NK-92 (cell line): ENCODE results near the gene BRINP2.
"Not testable (repeated sequence)": the region's sequence is repeated elsewhere in the genome, so short reads cannot be mapped to it uniquely, and the experiment has no call there.

Source experiments
- DNase-seq: peaks from one replicate; lab custom pipeline; 2025; ENCODE audit not compliant: unreplicated experiment; lab: John Stamatoyannopoulos, UW

The BRINP2 gene

GRCh38 chr1:177309880-177310279, 139.1 kb downstream of the BRINP2 start:
- no peak for DNase-seq

DNA sequence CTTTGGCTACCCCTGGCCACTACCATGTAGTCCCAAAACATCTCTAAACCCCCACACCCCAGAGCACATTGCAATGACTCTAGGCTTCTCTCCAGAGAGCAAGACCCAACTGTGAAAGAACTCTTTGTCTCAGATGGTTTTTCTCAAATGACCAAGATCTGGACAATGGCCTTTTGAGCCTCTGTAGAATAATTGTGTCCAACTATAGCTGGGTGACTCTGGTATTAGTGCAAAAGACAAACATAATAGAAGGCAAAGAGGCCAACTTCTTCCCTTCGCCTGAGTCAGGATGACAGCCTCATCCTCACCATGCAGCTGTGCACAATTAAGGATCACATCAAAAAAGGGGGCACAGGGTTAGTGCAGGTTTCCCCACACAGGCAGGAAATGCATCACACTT, 139.6 kb downstream of the BRINP2 start:
- no peak for DNase-seq

DNA sequence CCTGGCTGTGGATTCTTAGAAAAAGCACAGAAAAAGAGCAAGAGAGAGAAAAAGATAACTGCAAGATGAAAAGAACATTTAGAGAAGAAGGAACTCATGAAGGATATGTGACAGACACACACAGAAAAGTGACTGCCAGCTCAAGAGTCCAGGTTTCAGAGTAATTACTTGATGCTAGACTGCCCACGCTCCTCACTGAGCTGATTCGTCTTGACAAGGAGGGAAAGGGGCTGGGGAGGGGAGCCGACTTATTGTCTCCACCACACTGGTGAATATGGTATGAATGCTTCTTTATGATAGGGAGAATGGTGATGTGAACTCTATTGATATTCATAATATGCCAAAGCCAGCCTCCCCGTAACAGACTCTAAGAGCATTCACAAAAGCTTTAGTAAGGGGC, 140.4 kb downstream of the BRINP2 start:
- no peak for DNase-seq

- DNase-seq = no peak
Observed at GRCh38 chr1:177311586-177311985, 140.8 kb downstream of the BRINP2 start.

DNA sequence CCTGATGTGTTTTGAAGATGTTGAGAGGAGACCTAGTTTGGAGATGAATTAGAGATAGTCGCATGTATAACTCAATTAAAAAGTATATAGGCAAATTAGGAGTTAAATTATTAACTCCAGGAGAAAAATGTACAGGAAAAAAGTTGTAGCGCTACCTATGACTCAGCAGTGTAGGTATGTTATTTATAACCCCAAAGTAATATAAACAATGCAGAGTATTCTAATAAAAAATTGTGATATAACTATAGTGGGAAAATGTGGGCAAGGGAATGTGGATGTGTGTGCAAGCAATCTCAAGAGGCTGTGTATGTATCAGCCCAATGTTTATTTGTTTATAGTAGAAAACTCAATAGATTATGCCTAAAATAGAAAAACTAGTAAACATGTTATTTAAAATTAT, 144.5 kb downstream of the BRINP2 start:
- DNase-seq = no peak

GRCh38 chr1:177315761-177316160, 145.0 kb downstream of the BRINP2 start:
- no peak for DNase-seq

DNA sequence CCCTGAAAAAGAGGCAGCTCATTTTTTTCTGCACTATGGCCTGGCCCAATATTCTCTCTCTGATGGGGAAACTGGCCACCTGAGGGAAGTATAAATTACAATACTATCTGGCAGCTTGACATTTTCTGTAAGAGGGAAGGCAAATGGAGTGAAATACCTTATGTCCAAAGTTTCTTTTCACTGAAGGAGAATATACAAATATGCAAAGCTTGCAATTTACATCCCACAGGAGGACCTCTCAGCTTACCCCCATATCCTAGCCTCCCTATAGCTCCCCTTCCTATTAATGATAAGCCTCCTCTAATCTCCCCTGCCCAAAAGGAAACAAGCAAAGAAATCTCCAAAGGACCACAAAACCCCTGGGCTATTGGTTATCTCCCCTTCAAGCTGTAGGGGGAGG, 150.7 kb downstream of the BRINP2 start:
- DNase-seq = not testable (repeated sequence)

DNA sequence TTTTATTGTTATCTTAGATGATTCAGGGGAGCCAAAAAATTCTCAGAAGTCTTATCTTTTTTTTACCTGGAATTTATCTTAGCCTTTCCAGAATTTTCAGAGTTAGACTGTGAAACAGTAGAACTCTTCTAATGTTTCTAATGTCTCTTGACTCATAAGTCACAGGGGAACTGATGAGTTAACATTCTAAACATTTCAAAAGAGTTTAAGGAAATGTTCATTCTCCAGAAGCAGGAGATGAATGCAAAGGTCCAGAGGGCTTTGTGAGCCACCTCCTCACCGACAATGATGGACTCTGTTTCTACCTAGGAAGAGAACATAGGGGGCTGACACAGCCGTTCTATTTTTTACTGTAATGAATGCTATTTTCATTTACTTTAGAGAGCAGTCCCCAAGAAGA, 157.5 kb downstream of the BRINP2 start:
- no peak for DNase-seq

- no peak for DNase-seq
Observed at GRCh38 chr1:177329871-177330270, 159.1 kb downstream of the BRINP2 start.
